GM19351 (cell line): ENCODE measurements around the gene TSPAN19.

Experiments used
- ATAC-seq: cut with Tn5 transposase; IDR thresholded peaks from one replicate; pipeline ENCODE4 v1.9.1; 2021; ENCODE audit warnings: mild to moderate bottlenecking, moderate library complexity; ENCODE audit not compliant: unreplicated experiment

TSPAN19 gene

GRCh38 chr12:85002778-85003296 is 33.2 kb downstream of the TSPAN19 start:
- no peak for ATAC-seq

DNA sequence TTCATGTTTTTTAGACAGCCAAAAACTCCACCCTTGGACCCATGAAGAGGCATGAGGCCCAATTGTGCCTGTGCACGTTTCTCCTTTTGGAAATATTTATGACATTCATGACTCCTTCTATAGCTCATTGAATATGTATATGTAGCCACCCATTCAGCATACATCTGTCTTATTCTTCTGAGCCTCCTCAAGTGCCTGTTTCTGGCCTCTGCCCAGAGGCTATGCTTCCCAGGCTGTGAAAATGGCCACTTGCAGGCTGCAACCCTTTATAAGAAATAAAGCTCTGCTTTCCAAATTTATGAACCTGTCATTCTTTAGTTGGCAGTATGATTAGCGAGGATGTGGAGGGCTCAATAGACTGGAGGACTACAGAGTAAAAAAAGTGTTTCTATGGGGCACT is 35.3 kb downstream of the TSPAN19 start:
- ATAC-seq = no peak

GRCh38 chr12:84998341-84998740 is 37.7 kb downstream of the TSPAN19 start:
- ATAC-seq = no peak

DNA sequence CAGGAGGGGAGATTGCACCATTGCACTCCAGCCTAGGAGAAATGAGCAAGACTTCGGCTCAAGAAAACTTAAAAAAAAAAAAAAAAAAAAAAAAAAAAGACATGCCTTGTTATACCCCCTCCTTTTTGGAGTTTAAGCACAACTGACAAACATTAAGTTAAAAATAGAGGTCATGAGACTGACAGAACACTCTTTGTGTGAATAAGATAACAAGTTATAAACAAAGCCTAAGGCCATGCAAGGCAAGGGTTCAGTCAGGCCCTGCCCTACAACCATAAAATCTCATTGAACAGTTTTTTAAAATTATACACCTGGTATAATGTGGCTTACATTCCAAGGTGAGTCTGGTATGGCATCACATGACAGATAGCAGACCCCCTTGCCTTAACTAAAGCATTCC is 39.3 kb downstream of the TSPAN19 start:
- ATAC-seq = no peak

DNA sequence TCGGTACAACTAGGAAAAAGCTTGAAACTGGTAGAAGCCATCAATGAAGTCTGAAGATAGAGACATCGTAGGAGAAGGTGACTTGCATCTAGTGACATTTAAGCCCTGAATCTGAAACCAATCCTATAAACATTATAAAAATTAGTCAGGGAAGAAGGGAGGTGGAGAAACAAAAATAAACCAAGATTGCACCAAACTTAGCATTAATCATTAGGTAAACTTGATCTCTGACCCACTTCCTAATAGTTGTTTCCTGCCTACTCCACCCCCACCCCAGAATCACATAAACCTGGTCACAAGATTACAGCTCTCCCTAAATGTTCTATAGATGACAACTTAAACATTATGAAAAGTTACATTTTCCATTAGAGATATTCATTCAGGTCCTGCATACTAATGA is 40.4 kb downstream of the TSPAN19 start:
- no peak for ATAC-seq

DNA sequence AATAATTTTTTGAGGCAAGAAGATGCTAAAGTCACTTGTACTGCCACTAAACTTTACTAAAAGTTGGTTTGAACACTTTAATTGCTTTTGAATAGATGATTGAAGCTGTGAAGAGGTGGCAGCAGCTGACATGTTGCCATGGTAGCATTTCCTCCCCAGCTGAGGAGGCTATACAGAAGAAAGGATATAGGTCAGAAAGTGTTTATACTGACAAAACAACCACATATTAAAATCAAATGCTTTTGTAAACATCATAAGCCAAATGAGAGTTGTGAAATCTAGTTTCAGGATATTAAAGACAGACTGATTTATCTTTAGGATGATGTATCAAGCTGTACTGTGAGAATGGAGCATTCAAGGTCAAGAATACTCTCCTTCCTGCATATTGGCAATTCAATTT is 41.7 kb downstream of the TSPAN19 start:
- no peak for ATAC-seq

DNA sequence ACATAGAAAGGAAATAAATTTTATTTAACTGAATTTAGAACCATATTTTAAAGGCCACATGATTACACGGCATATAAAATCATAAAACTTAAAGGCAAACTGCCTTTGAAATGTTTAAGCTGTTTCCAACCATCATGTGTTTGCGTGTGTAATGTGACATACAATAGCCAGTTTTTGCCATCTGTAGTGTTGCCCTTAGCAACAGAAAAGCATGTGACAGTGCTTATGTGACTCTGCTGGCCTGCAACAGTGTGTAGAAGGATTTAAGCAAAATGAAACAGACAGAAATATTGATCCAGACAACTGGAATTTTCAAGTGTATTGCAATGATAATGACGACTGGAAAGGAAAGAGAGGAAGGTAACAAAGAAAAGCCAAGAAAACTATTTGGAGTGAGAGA is 49.5 kb downstream of the TSPAN19 start:
- no peak for ATAC-seq

DNA sequence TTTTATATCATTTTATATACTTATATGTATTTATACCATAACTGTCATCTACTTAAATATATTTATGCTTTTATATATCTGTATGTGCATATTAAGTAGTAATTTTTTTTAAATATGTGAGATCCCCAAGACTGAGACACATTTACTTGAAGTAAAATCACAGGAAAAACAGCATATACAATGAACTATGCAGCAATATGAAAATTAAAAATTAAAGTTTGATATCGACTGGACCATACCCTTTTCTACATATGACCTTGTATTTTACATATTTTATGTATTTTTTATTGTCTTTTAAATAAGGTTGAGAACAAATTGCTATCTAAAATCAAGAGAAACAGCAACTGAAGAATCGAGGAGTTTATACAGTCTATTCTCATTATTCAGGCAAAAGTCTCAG is 50.0 kb downstream of the TSPAN19 start:
- ATAC-seq = no peak

DNA sequence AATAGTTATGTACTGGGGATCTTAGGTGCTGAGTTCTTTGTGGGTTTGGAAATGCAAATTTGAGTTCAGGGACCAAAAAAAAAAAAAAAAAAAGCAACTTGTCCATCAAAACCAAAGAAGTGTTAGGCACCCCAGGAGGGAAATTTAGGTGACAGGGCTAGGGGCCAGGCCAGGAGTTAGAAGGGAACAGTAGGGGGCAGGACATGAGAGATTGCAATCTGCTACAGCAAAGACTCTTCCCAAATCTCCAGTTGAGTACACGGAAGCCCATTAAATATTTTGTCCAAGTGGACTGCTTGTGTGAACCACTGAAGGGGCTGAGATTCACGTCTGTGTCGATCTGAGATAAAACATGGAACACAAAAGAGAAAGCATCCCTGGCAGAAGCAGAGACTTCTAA is 52.8 kb downstream of the TSPAN19 start:
- ATAC-seq = no peak

DNA sequence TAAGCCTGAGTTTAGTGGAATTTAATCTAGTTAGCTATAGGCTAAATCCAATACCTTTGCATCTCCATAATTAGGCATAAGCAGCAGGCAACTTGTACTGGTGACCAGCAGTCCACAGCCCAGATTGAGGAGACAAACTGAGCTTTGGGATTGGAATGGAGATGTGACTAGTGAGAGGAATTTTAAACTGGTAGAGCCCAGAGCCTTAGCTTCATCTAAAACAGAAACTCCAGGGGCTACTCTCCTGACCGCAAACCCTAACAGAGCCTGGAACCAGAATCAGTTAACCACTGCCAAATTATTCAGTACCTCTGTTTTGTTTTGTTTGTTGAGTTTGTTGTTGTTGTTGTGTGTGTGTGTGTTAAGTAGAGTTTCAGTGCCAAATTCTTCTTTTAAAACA is 53.2 kb downstream of the TSPAN19 start:
- no peak for ATAC-seq

DNA sequence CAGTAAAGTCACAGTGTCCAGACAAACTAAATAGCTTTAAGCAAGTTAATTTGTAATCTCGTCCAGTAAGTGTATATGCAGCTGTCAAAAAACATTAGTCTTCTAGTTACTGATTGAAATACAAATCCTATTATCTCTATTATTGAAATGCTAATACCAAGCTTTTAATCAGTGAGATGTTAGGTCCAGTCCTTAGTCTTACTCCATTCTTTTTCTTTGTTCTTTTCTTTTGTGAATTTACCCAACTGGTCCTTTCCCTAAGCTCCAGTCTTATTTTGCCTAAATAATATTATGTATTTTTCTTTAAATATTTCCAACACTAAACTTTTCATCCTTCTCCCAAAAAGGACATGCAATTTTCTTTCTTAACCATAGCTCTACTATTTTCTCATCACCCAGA is 57.2 kb downstream of the TSPAN19 start:
- ATAC-seq = no peak

DNA sequence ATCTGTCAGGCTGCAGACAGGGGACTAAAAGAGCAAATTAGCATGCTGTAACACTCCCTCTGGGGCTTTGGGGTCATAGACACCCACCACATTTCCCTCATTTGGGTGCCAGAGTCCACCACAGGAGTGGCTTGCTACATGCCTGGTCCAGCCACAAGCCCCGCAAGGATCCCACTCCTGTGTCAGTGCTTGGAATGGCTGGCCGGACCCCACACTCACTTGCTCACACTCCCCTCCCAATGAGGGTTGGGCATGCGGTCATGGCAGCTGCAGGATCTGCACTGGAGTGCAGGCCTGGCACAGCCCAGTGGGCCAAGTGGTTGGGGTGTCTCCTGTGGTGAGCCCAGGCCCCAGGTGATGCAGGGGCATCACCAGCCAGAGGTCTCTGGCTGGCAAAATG is 59.9 kb downstream of the TSPAN19 start:
- ATAC-seq = no peak

GRCh38 chr12:84974155-84974815 is 61.8 kb downstream of the TSPAN19 start:
- no peak for ATAC-seq

DNA sequence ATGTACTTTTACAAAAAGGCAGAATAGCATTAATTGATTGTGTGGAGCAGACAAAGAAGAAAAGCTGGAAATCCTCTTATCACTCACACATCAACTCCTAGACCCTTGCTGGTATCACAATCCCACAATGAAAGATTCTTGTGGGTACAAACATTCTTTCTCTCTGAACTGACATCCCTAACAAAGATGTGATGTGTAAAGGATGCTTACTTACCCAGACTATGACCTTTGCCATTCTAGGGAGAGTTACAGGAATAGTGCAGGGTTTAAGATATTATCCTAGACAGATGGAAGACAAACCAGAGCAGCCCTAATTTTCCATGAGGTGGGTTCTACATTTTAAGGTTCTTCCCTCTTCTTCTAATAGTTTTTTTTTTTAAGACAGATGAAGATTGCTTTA is 63.1 kb downstream of the TSPAN19 start:
- no peak for ATAC-seq

GRCh38 chr12:84969226-84969625 is 66.9 kb downstream of the TSPAN19 start:
- no peak for ATAC-seq
